ENCODE data around the gene BLVRB. TPM values are rescaled to one million over a fixed set of nuclear protein-coding genes. Genes with fewer than 3 reads are reported as not detected.
"Not testable (repeated sequence)": the region's sequence is repeated elsewhere in the genome, so short reads cannot be mapped to it uniquely, and the experiment has no call there.

Gene BLVRB
- total RNA-seq, 2 donors from 2014 or later, result 79.8 to 109 TPM

DNA sequence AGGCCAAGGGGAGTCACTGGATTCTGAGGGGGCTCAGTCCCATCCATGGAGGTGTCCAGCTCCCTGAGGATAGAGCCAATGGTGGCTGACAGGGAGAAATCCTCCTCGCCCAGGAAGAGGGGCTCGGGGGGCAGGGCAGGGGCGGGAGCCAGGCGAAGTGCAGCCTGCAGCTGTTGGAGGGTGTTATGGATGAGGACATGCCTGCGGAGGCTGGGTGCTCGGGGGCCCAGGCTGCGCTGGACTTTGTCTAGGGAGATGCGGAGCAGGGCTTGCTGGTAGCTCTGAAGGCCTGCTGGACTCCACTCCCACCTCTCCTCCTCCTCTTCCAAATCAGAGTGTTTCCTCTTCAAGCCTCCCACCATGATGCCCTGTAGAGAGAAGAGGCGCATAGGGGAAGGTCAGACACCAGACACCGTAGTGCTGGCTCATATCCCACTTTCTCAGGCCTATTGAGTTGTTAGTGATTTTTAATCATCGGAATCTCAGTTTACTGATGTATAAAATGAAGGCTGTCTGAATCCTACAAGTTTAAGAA is 23.8 kb downstream of the BLVRB start:
- WGBS, 2 donors, result 70 to 81% methylated on average over 7 to 11 of the region's 11 CpGs
- no peak overlapping the region for H3K27ac ChIP-seq

DNA sequence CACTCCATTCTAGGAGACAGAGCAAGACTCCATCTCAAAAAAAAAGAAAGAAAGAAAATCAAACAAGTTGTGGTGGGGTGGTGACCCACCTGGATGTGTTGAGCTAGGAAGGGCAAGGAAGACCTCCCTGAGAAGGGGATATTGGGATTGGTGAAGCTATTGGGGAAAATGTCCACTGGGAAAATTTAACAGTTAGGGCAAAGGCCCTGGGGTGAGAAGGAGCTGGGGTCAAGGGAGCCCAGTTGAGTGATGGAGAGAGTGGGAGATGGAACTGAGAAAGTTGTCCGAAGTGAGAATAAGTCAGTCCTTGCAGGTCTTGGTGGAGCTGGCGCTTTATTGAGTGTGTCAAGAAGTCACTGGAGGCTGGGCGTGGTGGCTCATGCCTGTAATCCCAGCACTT is 27.3 kb downstream of the BLVRB start:
- Histone ChIP-seq H3K4me1 (peaks cover 27% of the 10 kb centered on the region), H3K9me3 (no peaks in the 10 kb centered on the region), H3K27ac (no peak overlapping the region), H3K36me3 (replicated peaks in 1 of 2; ENCODE audit: insufficient read depth in 1 of 2, low read depth in 2 of 2) (peaks cover 0 to 3% of the 10 kb centered on the region in 2 donors), H3K27me3 (no peaks in the 10 kb centered on the region), H3K4me3 (no peak overlapping the region)
- DNase-seq (no peak), ATAC-seq (no peak)
- 86 to 88% methylated on average over 3 of the region's 3 CpGs for WGBS, 2 donors
- TF ChIP-seq, protein P1, sequence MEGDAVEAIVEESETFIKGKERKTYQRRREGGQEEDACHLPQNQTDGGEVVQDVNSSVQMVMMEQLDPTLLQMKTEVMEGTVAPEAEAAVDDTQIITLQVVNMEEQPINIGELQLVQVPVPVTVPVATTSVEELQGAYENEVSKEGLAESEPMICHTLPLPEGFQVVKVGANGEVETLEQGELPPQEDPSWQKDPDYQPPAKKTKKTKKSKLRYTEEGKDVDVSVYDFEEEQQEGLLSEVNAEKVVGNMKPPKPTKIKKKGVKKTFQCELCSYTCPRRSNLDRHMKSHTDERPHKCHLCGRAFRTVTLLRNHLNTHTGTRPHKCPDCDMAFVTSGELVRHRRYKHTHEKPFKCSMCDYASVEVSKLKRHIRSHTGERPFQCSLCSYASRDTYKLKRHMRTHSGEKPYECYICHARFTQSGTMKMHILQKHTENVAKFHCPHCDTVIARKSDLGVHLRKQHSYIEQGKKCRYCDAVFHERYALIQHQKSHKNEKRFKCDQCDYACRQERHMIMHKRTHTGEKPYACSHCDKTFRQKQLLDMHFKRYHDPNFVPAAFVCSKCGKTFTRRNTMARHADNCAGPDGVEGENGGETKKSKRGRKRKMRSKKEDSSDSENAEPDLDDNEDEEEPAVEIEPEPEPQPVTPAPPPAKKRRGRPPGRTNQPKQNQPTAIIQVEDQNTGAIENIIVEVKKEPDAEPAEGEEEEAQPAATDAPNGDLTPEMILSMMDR (IDR thresholded peaks at IDR 0.05), result no peak
- TF ChIP-seq POLR2A (IDR thresholded peaks at IDR 0.05), result no peak
- intact Hi-C loops (cut with DNase I), result no loop called here

More for the DNA sequence above, 23.8 kb downstream of the BLVRB start:
- H3K4me1 ChIP-seq, result peaks cover 21% of the 10 kb centered on the region
- no peaks in the 10 kb centered on the region for H3K27me3 ChIP-seq
- no peak for TF ChIP-seq POLR2A (IDR thresholded peaks at IDR 0.05)
- TF ChIP-seq, protein P1 (IDR thresholded peaks at IDR 0.05), result no peak
- DNase-seq (no peak), ATAC-seq (no peak)
- no peak overlapping the region for H3K4me3 ChIP-seq
- peaks cover 0 to 3% of the 10 kb centered on the region in 2 donors for H3K36me3 ChIP-seq (replicated peaks in 1 of 2; ENCODE audit: insufficient read depth in 1 of 2, low read depth in 2 of 2)
- H3K9me3 ChIP-seq, result no peaks in the 10 kb centered on the region
- intact Hi-C loops (cut with DNase I), result no loop called here

DNA sequence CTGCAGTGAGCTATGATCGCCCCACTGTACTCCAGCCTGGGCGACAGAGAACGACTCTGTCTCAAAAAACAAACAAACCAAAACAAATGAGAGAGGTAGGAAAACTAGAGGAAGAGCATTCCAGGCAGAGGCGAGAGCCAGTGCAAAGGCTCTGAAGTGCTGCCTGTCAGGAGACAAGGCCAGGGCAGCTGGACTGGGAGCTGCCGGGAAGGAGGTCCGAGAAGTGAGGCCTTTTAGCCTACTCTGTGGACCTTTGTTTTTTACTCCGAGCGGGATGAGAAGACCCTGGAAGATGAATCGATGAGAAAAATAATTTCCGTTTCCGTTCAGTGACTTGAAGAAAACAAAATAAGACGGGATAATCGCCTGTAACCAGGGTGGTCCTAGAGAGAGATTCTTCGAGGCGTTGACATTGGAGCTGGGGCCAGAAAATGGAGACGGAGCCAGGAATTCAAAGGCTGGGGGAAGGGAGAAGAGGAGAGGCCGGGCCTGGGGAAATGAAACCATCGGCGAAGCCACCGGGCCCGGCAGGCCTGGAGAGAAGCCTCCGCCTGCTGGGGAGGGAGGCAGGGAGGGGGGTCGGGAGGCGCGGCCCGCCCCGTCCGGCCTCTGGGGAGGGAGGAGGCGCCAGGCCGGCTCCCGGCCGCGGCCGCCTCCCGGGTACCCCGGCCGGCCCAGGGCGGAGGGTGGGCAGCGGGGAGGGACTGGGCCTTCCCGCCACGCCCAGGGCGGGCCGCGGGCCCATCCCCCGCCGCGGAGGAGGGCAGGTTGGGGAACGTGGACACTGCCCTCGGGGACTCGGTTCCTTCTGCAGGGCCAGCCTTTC is 31.9 kb downstream of the BLVRB start:
- Histone ChIP-seq H3K27ac (peak overlapping the region; percentile 72 to 93 (median 88)), H3K27me3 (no peaks in the 10 kb centered on the region), H3K36me3 (replicated peaks in 1 of 2; ENCODE audit: insufficient read depth in 1 of 2, low read depth in 2 of 2) (no peaks in the 10 kb centered on the region), H3K9me3 (no peaks in the 10 kb centered on the region), H3K4me1 (peaks cover 23% of the 10 kb centered on the region), H3K4me3 (no peak overlapping the region)
- intact Hi-C loops (cut with DNase I), result no loop called here
- 0% methylated on average over 22 to 50 of the region's 50 CpGs for WGBS, 2 donors
- TF ChIP-seq POLR2A (IDR thresholded peaks at IDR 0.05), result peak; percentile 27 to 79 (median 78)
- TF ChIP-seq, protein P1 (IDR thresholded peaks at IDR 0.05), result no peak
- DNase-seq (peak; percentile 88 to 92 (median 90)), ATAC-seq (peak; percentile 98)

DNA sequence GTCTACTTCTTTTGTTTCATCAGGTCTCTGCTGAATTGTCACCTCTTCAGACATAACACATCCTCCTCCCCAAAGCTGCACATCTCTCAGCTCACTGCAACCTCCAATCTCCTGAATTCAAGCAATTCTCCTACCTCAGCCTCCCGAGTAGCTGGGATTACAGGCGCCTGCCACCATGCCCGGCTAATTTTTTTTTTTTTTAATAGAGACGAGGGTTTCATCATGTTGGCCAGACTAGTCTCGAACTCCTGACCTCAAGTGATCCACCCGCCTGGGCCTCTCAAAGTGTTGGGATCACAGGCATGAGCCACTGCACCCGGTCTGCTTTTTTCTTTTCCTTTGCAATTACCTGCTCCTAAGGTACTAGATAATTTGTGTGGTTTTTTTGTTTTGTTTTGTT is 32.8 kb downstream of the BLVRB start:
- H3K27me3 ChIP-seq; ATAC-seq; H3K4me3 ChIP-seq; H3K36me3 ChIP-seq (replicated peaks in 1 of 2; ENCODE audit: insufficient read depth in 1 of 2, low read depth in 2 of 2); H3K9me3 ChIP-seq; DNase-seq; intact Hi-C loops (cut with DNase I): not testable (repeated sequence)
- WGBS, 2 donors, result 39 to 42% methylated on average over 7 of the region's 7 CpGs
- Histone ChIP-seq H3K4me1 (peaks cover 23% of the 10 kb centered on the region), H3K27ac (peak overlapping the region; percentile 72 to 93 (median 88))

DNA sequence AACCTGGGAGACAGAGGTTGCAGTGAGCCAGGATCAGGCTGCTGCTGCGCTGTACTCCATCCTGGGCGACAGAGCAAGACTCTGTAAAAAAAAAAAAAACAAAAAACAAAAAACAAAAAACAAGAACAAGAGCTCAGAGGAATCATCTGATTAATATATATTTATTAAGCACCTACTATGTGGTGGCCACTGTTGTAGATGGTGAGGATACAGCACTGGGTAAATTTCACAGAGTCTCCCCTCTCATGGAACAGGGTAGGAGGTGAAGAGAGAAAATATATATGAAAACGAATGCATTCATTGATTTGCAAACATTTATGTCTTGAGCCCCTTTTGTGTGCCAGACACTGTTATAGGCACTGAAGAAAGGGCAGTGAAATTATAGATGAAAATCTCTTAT is 33.8 kb downstream of the BLVRB start:
- no peak for DNase-seq
- TF ChIP-seq, protein P1 (IDR thresholded peaks at IDR 0.05), result no peak
- no peak for TF ChIP-seq POLR2A (IDR thresholded peaks at IDR 0.05)
- no peak for ATAC-seq
- 65 to 82% methylated on average over 3 of the region's 3 CpGs for WGBS, 2 donors
- Histone ChIP-seq H3K27ac (peak overlapping the region in 1 of 4 donors; percentile 93), H3K4me3 (no peak overlapping the region), H3K4me1 (peaks cover 23% of the 10 kb centered on the region), H3K36me3 (replicated peaks in 1 of 2; ENCODE audit: insufficient read depth in 1 of 2, low read depth in 2 of 2) (no peaks in the 10 kb centered on the region), H3K27me3 (no peaks in the 10 kb centered on the region), H3K9me3 (no peaks in the 10 kb centered on the region)
- intact Hi-C loops (cut with DNase I), result no loop called here

DNA sequence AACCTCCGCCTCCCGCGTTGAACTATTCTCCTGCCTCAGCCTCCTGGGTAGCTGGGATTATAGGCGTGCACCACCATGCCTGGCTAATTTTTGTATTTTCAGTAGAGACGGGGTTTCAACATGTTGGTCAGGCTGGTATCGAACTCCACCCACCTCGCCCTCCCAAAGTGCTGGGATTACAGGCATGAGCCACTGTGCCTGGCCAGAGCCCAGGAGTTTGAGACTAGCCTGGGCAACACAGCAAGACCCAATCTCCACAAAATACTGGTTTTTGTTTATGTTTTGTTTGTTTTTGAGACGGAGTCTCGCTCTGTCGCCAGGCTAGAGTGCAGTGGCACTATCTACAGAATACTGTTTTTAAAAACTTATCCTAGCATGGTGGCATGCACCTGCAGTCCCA is 35.3 kb downstream of the BLVRB start:
- H3K36me3 ChIP-seq (replicated peaks in 1 of 2; ENCODE audit: insufficient read depth in 1 of 2, low read depth in 2 of 2); H3K9me3 ChIP-seq; H3K4me3 ChIP-seq; intact Hi-C loops (cut with DNase I); ATAC-seq; H3K27me3 ChIP-seq; DNase-seq; H3K27ac ChIP-seq: not testable (repeated sequence)
- H3K4me1 ChIP-seq, result peaks cover 23% of the 10 kb centered on the region
- WGBS, 2 donors, result 95% methylated on average over 8 to 10 of the region's 10 CpGs

DNA sequence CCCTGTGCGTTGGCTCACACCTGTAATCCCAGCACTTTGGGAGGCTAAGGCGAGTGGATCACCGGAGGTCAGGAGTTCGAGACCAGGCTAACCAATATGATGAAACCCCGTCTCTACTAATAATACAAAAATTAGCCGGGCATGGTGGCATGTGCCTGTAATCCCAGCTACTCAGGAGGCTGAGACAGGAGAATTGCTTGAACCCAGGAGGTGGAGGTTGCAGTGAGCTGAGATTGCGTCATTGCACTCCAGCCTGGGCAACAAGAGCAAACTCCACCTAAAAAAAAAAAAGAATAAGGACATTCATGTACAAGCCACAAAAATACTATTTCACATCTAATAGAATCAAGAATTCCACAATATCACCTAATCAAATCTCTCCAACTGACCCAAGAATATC is 37.3 kb downstream of the BLVRB start:
- DNase-seq; H3K27me3 ChIP-seq; H3K9me3 ChIP-seq; H3K27ac ChIP-seq; intact Hi-C loops (cut with DNase I); H3K36me3 ChIP-seq (replicated peaks in 1 of 2; ENCODE audit: insufficient read depth in 1 of 2, low read depth in 2 of 2); ATAC-seq; H3K4me3 ChIP-seq: not testable (repeated sequence)
- WGBS, 2 donors, result 89 to 99% methylated on average over 6 to 7 of the region's 7 CpGs
- peaks cover 19% of the 10 kb centered on the region for H3K4me1 ChIP-seq
